ENCODE results near the gene ABLIM2.

The ABLIM2 gene

GRCh38 chr4:8198206-8198905 is 39.7 kb upstream of the ABLIM2 start:
- no peak for DNase-seq (ENCODE audit: extremely low read depth, low read depth)

GRCh38 chr4:8197521-8197920 is 38.9 kb upstream of the ABLIM2 start:
- no peak for DNase-seq (ENCODE audit: extremely low read depth, low read depth)
- no peak for TF ChIP-seq CTCF (IDR thresholded peaks at IDR 0.05; ENCODE audit: low read depth, low read length)

More at GRCh38 chr4:8198206-8198905, 39.7 kb upstream of the ABLIM2 start:
- no peak for TF ChIP-seq CTCF (IDR thresholded peaks at IDR 0.05; ENCODE audit: low read depth, low read length)

GRCh38 chr4:8195841-8196458 is 37.3 kb upstream of the ABLIM2 start:
- DNase-seq (ENCODE audit: extremely low read depth, low read depth), result no peak
- TF ChIP-seq CTCF (IDR thresholded peaks at IDR 0.05; ENCODE audit: low read depth, low read length), result no peak

GRCh38 chr4:8195431-8195830 is 36.8 kb upstream of the ABLIM2 start:
- TF ChIP-seq CTCF (IDR thresholded peaks at IDR 0.05; ENCODE audit: low read depth, low read length), result no peak
- no peak for DNase-seq (ENCODE audit: extremely low read depth, low read depth)

- no peak for DNase-seq (ENCODE audit: extremely low read depth, low read depth)
- no peak for TF ChIP-seq CTCF (IDR thresholded peaks at IDR 0.05; ENCODE audit: low read depth, low read length)
Observed at GRCh38 chr4:8194306-8195242, 36.0 kb upstream of the ABLIM2 start.

- TF ChIP-seq CTCF (IDR thresholded peaks at IDR 0.05; ENCODE audit: low read depth, low read length), result peak; percentile 22
- no peak for DNase-seq (ENCODE audit: extremely low read depth, low read depth)
Observed at GRCh38 chr4:8192748-8193738, 34.4 kb upstream of the ABLIM2 start.

Measured in AG09319 (cell line).